ENCODE results near the gene CAMK2G. TPM values are rescaled to one million over a fixed set of nuclear protein-coding genes. Genes with fewer than 3 reads are reported as not detected.
"Not testable (repeated sequence)": the region's sequence is repeated elsewhere in the genome, so short reads cannot be mapped to it uniquely, and the experiment has no call there.

CAMK2G gene
- total RNA-seq, 2 experiments from 2014 or later: 29.1 to 34.8 TPM

GRCh38 chr10:73898730-73899410 lies 24.5 kb upstream of the CAMK2G start:
- POLR2A ChIA-PET: interaction anchor here (0.6 to 1.7 kb wide), 5 partner anchors 25 to 1069 kb away, joined by 3 to 7 read pairs (median 4); no protein-coding TSS in a partner anchor
- Histone ChIP-seq H3K36me3 (ENCODE audit: insufficient read depth, low read length) (no peaks in the 10 kb centered on the region), H3K27ac (ENCODE audit: low read depth, low read length, poor library complexity, severe bottlenecking) (no peak overlapping the region), H3K4me2 (ENCODE audit: low read length) (peak overlapping the region; percentile 21; the same call in 1 of the 2 replicates), H2AFZ (ENCODE audit: low read length) (peak overlapping the region; percentile 34; the same call in 1 of the 2 replicates), H3K4me3 (ENCODE audit: low read depth, low read length, poor library complexity, severe bottlenecking) (no peak overlapping the region), H3K4me1 (ENCODE audit: insufficient read depth, low read length, poor library complexity, severe bottlenecking) (peaks cover 37% of the 10 kb centered on the region), H3K9me2 (ENCODE audit: insufficient read depth, low read length) (no peaks in the 10 kb centered on the region), H4K20me1 (ENCODE audit: insufficient read depth, low read length) (no peaks in the 10 kb centered on the region), H3K79me2 (ENCODE audit: insufficient read depth, low read depth, low read length) (no peaks in the 10 kb centered on the region), H3K9me3 (ENCODE audit: low read length) (no peaks in the 10 kb centered on the region)
- BruUV-seq (replicated peaks): no TSS peak
- no peak for TF ChIP-seq CTCF (conservative IDR thresholded peaks at IDR 0.05; ENCODE audit: low read length)
- CTCF ChIA-PET (ENCODE audit: unreplicated experiment): interaction anchor here (0.7 to 1.4 kb wide), 3 partner anchors 13 to 42 kb away, joined by 3 to 4 read pairs (median 3); no protein-coding TSS in a partner anchor
- no peak for DNase-seq (ENCODE audit: low spot score)
- intact Hi-C loops (cut with micrococcal nuclease; ENCODE audit: unreplicated experiment): no loop called here

- no peak for DNase-seq (ENCODE audit: low spot score)
- no peak for TF ChIP-seq CTCF (conservative IDR thresholded peaks at IDR 0.05; ENCODE audit: low read length)
- TF ChIP-seq EZH2phosphoT487 (IDR thresholded peaks at IDR 0.05; ENCODE audit: borderline replicate concordance, low read depth, low read length): no peak
- Histone ChIP-seq H3K27ac (ENCODE audit: low read depth, low read length, poor library complexity, severe bottlenecking) (no peak overlapping the region), H3K36me3 (ENCODE audit: insufficient read depth, low read length) (no peaks in the 10 kb centered on the region), H3K4me1 (ENCODE audit: insufficient read depth, low read length, poor library complexity, severe bottlenecking) (peaks cover 37% of the 10 kb centered on the region), H3K9me3 (ENCODE audit: low read length) (no peaks in the 10 kb centered on the region), H2AFZ (ENCODE audit: low read length) (no peak overlapping the region), H3K4me3 (ENCODE audit: low read depth, low read length, poor library complexity, severe bottlenecking) (no peak overlapping the region), H3K79me2 (ENCODE audit: insufficient read depth, low read depth, low read length) (no peaks in the 10 kb centered on the region), H4K20me1 (ENCODE audit: insufficient read depth, low read length) (no peaks in the 10 kb centered on the region), H3K4me2 (ENCODE audit: low read length) (no peak overlapping the region), H3K9me2 (ENCODE audit: insufficient read depth, low read length) (no peaks in the 10 kb centered on the region)
- BruUV-seq (replicated peaks): no TSS peak
- ChIA-PET CTCF (ENCODE audit: unreplicated experiment) (no interaction called here), POLR2A (no interaction called here)
- intact Hi-C loops (cut with micrococcal nuclease; ENCODE audit: unreplicated experiment): no loop called here
These were observed 23.3 kb upstream of the CAMK2G start for GRCh38 chr10:73897693-73898092.

GRCh38 chr10:73895381-73895780 lies 21.0 kb upstream of the CAMK2G start:
- BruUV-seq (replicated peaks); H2AFZ ChIP-seq (ENCODE audit: low read length); H4K20me1 ChIP-seq (ENCODE audit: insufficient read depth, low read length); H3K9me2 ChIP-seq (ENCODE audit: insufficient read depth, low read length); H3K36me3 ChIP-seq (ENCODE audit: insufficient read depth, low read length); H3K4me3 ChIP-seq (ENCODE audit: low read depth, low read length, poor library complexity, severe bottlenecking); POLR2A ChIA-PET; H3K4me2 ChIP-seq (ENCODE audit: low read length); H3K27ac ChIP-seq (ENCODE audit: low read depth, low read length, poor library complexity, severe bottlenecking); H3K9me3 ChIP-seq (ENCODE audit: low read length); H3K79me2 ChIP-seq (ENCODE audit: insufficient read depth, low read depth, low read length); CTCF ChIA-PET (ENCODE audit: unreplicated experiment); intact Hi-C loops (cut with micrococcal nuclease; ENCODE audit: unreplicated experiment); DNase-seq (ENCODE audit: low spot score): not testable (repeated sequence)
- H3K4me1 ChIP-seq (ENCODE audit: insufficient read depth, low read length, poor library complexity, severe bottlenecking): peaks cover 15% of the 10 kb centered on the region
